Neural cell (in vitro differentiated cells): Measurements from ENCODE around the gene VPREB3.

Experiments
- CTCF ChIP-seq: fragments of 450-650 bp; IDR thresholded peaks from 2 replicates; pipeline ENCODE4 v1.5.1; 2014; ENCODE audit warnings: antibody characterized with exemption, mild to moderate bottlenecking, moderate library complexity; ENCODE audit not compliant: poor library complexity, severe bottlenecking
- EP300 ChIP-seq: fragments of 450-650 bp; conservative IDR thresholded peaks from 2 replicates; pipeline ENCODE4 v1.6.1; 2014; ENCODE audit warnings: antibody characterized with exemption, mild to moderate bottlenecking, moderate library complexity; ENCODE audit not compliant: poor library complexity, severe bottlenecking
- EZH2 ChIP-seq: fragments of 200-600, 300-800 bp; shearing (Covaris generic), sonication (generic); IDR thresholded peaks from 2 replicates; pipeline ENCODE4 v1.6.1; 2014; ENCODE audit warnings: antibody characterized with exemption, low read length, borderline replicate concordance, mild to moderate bottlenecking; ENCODE audit not compliant: insufficient read depth, poor library complexity, severe bottlenecking
- POLR2AphosphoS5 ChIP-seq: IDR thresholded peaks from 2 replicates; pipeline ENCODE4 v1.6.1; 2012

- TF ChIP-seq EP300 (no peak), CTCF (no peak), POLR2AphosphoS5 (no peak), EZH2 (no peak)
Measured at GRCh38 chr22:23755711-23756110, 1.5 kb upstream of the VPREB3 start.
